BE2C (cell line): ENCODE results near the gene NPVF.

Experiments
- DNase-seq: peaks from one replicate; pipeline ENCODE4 v3.0.0-alpha.2; 2020
- H3K27me3 ChIP-seq: fragments of 250-450 bp; sonication (Bioruptor Pico); 2 replicates; pipeline ENCODE4 v1.5.1; 2020; ENCODE audit warnings: mild to moderate bottlenecking
- H3K36me3 ChIP-seq: fragments of 250-450 bp; sonication (Bioruptor Pico); 2 replicates; pipeline ENCODE4 v1.5.1; 2020; ENCODE audit warnings: mild to moderate bottlenecking
- H3K4me1 ChIP-seq: fragments of 250-450 bp; sonication (Bioruptor Pico); 2 replicates; pipeline ENCODE4 v1.5.1; 2020
- H3K4me3 ChIP-seq: 2 replicates; pipeline ENCODE4 v1.5.1; 2011; ENCODE audit warnings: low read depth, low read length
- H3K9me3 ChIP-seq: fragments of 250-450 bp; sonication (Bioruptor Pico); 2 replicates; pipeline ENCODE4 v1.5.1; 2020
- TF ChIP-seq, protein P1 (sequence below): IDR thresholded peaks from 2 replicates; pipeline ENCODE4 v1.5.1; 2012; ENCODE audit warnings: mild to moderate bottlenecking, low read depth, low read length

Gene NPVF

DNA sequence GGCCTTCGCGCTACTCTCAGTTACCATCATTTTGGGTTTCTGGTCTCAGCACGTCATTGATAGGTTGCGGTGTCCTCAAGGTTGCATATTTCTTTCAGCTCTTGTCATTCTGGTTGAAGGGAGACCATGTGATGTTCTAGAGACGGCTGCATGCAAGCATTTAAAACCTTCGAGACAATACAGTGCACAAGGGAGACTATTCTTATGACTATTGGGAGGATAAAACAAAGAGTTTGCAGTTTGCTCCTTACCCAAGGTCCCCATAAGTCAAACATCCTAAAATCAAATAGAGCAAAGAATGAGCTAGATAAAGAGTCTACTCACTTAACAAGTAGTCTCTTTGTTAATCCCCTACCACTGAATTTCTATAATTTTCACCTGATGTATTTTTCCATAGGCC lies 39.1 kb downstream of the NPVF start:
- no peak overlapping the region for H3K4me3 ChIP-seq
- TF ChIP-seq, protein P1, sequence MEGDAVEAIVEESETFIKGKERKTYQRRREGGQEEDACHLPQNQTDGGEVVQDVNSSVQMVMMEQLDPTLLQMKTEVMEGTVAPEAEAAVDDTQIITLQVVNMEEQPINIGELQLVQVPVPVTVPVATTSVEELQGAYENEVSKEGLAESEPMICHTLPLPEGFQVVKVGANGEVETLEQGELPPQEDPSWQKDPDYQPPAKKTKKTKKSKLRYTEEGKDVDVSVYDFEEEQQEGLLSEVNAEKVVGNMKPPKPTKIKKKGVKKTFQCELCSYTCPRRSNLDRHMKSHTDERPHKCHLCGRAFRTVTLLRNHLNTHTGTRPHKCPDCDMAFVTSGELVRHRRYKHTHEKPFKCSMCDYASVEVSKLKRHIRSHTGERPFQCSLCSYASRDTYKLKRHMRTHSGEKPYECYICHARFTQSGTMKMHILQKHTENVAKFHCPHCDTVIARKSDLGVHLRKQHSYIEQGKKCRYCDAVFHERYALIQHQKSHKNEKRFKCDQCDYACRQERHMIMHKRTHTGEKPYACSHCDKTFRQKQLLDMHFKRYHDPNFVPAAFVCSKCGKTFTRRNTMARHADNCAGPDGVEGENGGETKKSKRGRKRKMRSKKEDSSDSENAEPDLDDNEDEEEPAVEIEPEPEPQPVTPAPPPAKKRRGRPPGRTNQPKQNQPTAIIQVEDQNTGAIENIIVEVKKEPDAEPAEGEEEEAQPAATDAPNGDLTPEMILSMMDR, result no peak
- no peak for DNase-seq
- H3K36me3 ChIP-seq, result no peaks in the 10 kb centered on the region
- H3K9me3 ChIP-seq, result no peaks in the 10 kb centered on the region
- H3K27me3 ChIP-seq, result peaks cover 11% of the 10 kb centered on the region
- H3K4me1 ChIP-seq, result no peaks in the 10 kb centered on the region

DNA sequence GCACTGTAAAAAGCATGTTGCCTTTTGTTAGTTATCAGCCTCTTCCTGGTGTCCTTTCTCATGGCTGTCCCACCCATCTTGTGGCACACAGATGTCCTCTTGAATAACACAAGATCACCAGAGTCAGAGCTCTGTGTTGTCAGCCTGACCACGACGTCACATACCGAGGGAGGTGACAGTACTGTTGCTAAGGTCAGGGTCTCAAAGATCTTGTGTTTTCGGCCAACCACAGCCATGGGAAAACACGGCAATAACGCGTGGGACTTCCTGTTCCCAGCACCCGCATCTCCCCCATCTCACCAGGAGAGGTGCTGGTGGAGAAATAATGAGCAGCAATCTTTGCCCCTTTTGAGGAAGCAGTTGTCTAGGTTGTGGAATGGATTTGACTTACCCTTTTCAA lies 40.4 kb downstream of the NPVF start:
- TF ChIP-seq, protein P1, result no peak
- Histone ChIP-seq H3K36me3 (no peaks in the 10 kb centered on the region), H3K27me3 (peaks cover 14% of the 10 kb centered on the region), H3K4me3 (no peak overlapping the region), H3K9me3 (no peaks in the 10 kb centered on the region), H3K4me1 (no peaks in the 10 kb centered on the region)
- DNase-seq, result no peak

DNA sequence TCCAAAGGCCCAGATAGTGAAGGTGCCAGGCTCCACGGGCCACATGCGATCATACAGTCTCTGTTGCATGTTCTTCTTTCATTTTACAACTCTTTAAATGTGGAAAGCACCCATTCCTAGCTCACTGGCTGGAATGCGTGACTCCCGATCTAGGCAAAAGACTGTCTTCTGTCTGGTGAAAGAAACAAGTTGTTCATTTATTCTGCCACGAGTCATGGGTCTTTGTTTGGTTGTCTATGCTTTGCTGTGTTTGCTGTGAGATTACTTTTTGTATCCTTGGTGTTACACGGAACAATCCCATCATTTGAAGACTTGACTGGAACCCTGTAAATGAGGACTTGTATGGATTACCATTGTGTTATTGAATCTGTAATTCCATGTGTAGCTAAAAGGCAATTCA lies 41.9 kb downstream of the NPVF start:
- Histone ChIP-seq H3K4me1 (no peaks in the 10 kb centered on the region), H3K9me3 (no peaks in the 10 kb centered on the region), H3K27me3 (peaks cover 11% of the 10 kb centered on the region), H3K36me3 (no peaks in the 10 kb centered on the region), H3K4me3 (no peak overlapping the region)
- TF ChIP-seq, protein P1, result no peak
- DNase-seq, result no peak

DNA sequence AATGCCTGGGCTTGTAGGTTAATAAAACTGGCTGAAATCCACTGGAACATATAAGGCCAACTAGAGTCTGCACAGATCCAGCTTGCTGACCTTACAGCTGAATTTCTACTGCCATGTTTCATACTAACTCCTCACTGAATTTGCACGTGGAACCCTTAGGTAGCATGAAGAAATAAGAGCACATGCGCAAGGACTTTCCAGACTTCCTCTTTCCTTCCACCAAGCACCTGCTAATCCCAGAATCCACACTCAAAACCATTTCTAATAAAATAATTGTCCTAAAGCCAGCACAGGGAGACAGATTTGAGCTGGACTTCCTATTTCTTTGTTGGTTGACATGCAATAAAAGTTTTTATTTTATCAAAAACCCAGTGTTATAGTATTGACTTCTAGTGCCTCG lies 46.8 kb downstream of the NPVF start:
- peaks cover 11% of the 10 kb centered on the region for H3K27me3 ChIP-seq
- no peak overlapping the region for H3K4me3 ChIP-seq
- H3K36me3 ChIP-seq, result no peaks in the 10 kb centered on the region
- no peaks in the 10 kb centered on the region; the same call in none of the 2 replicates for H3K4me1 ChIP-seq
- DNase-seq, result no peak
- H3K9me3 ChIP-seq, result no peaks in the 10 kb centered on the region
- TF ChIP-seq, protein P1, result no peak

DNA sequence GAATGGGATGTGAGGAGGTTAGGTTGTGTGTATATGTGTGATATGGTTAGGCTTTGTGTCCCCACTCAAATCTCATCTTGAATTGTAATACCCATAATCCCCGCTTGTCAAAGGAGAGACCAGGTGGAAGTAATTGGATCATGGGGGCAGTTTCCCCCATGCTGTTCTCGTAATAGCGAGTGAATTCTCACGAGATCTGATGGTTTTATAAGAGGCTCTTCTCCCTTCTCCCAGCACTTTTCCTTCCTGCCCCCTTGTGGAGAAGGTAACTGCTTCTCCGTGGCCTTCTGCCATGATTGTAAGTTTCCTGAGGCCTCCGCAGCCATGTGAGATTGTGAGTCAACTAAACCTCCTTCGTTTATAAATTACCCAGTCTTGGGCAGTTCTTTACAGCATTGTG lies 47.3 kb downstream of the NPVF start:
- peaks cover 11% of the 10 kb centered on the region for H3K27me3 ChIP-seq
- H3K36me3 ChIP-seq, result no peaks in the 10 kb centered on the region
- no peak for DNase-seq
- TF ChIP-seq, protein P1, result 0 out of 2 replicates have a peak, but pooled peaks have one; percentile 14
- H3K4me1 ChIP-seq, result no peaks in the 10 kb centered on the region; the same call in none of the 2 replicates
- H3K4me3 ChIP-seq, result peak overlapping the region; percentile 66
- H3K9me3 ChIP-seq, result no peaks in the 10 kb centered on the region

DNA sequence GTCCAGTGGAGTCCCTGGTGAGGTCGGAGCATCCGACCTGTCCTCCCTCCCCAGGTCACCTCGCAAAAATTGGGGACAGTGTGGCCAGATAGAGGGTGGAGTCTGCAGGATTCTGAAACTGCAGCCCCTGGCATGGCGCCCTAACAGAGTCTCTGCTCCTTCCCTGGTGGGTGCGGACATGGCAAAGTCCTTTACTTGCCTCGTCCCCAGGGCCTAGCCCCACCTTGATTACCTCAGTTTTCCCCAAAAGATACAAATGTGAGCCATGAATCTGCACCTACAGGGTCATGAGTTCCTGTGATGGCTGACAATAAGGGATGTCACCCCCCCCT lies 47.7 kb downstream of the NPVF start:
- TF ChIP-seq, protein P1, result no peak
- DNase-seq, result no peak
- Histone ChIP-seq H3K36me3 (no peaks in the 10 kb centered on the region), H3K9me3 (no peaks in the 10 kb centered on the region), H3K4me3 (peak overlapping the region; percentile 66), H3K4me1 (no peaks in the 10 kb centered on the region; the same call in none of the 2 replicates), H3K27me3 (peaks cover 11% of the 10 kb centered on the region)
